CD4-positive, alpha-beta T cell treated with Interleukin-15 for 4 hours (primary cell): ENCODE results near the gene ABCF2.

Experiments used
- DNase-seq: peaks from one replicate; pipeline ENCODE4 v3.0.0-alpha.2; 2020; ENCODE audit warnings: low spot score

The ABCF2 gene

GRCh38 chr7:151194188-151194587 lies 32.8 kb downstream of the ABCF2 start:
- DNase-seq, result no peak

- no peak for DNase-seq
These were observed 33.6 kb downstream of the ABCF2 start for GRCh38 chr7:151193203-151193978.

- DNase-seq, result no peak
These were observed 34.9 kb downstream of the ABCF2 start for GRCh38 chr7:151192002-151192539.

- DNase-seq, result no peak
These were observed 35.5 kb downstream of the ABCF2 start for GRCh38 chr7:151191544-151191943.

- no peak for DNase-seq
These were observed 38.0 kb downstream of the ABCF2 start for GRCh38 chr7:151189038-151189437.

GRCh38 chr7:151188252-151188542 lies 38.8 kb downstream of the ABCF2 start:
- no peak for DNase-seq

GRCh38 chr7:151187409-151188251 lies 39.4 kb downstream of the ABCF2 start:
- DNase-seq, result no peak

- no peak for DNase-seq
These were observed 40.2 kb downstream of the ABCF2 start, which contains the start of gene ASB10 for GRCh38 chr7:151186640-151187408. Gene ASB10 (minus strand): TSS chr7:151187250. CDS start chr7:151187130, 120 bp downstream.

GRCh38 chr7:151185762-151186639 lies 41.0 kb downstream of the ABCF2 start:
- no peak for DNase-seq

- DNase-seq, result no peak
These were observed 46.0 kb downstream of the ABCF2 start for GRCh38 chr7:151181011-151181431.

- DNase-seq, result no peak
These were observed 47.1 kb downstream of the ABCF2 start for GRCh38 chr7:151179946-151180345.

GRCh38 chr7:151179287-151179860 lies 47.6 kb downstream of the ABCF2 start:
- no peak for DNase-seq

GRCh38 chr7:151178831-151179230 lies 48.2 kb downstream of the ABCF2 start:
- no peak for DNase-seq

- no peak for DNase-seq
These were observed 48.8 kb downstream of the ABCF2 start for GRCh38 chr7:151178236-151178635.

GRCh38 chr7:151177310-151177709 lies 49.7 kb downstream of the ABCF2 start:
- no peak for DNase-seq

GRCh38 chr7:151176401-151176800 lies 50.6 kb downstream of the ABCF2 start:
- no peak for DNase-seq

- DNase-seq, result no peak
These were observed 51.2 kb downstream of the ABCF2 start for GRCh38 chr7:151175793-151176311.

- DNase-seq, result no peak
These were observed 51.8 kb downstream of the ABCF2 start for GRCh38 chr7:151175047-151175792.

GRCh38 chr7:151174246-151175046 lies 52.6 kb downstream of the ABCF2 start:
- no peak for DNase-seq
